ENCODE results near the gene PAGE4.

The PAGE4 gene

GRCh38 chrX:49829016-49829415 lies at the start of gene PAGE4:
TSS of gene PAGE4 (plus strand) at chrX:49829303. CDS start at chrX:49830429, 1,126 bp downstream.
- ChIA-PET CTCF (no interaction called here), POLR2A (no interaction called here)
- TF ChIP-seq SP1 (IDR thresholded peaks at IDR 0.05) (no peak), L3MBTL2 (conservative IDR thresholded peaks at IDR 0.05) (0 out of 2 replicates have a peak, but pooled peaks have one; percentile 33)
- no peak for DNase-seq (ENCODE audit: extremely low spot score)

GRCh38 chrX:49784747-49785280 lies 44.3 kb upstream of the PAGE4 start:
- POLR2A ChIA-PET = no interaction called here
- CTCF ChIA-PET = no interaction called here
- TF ChIP-seq NFRKB (IDR thresholded peaks at IDR 0.05) (no peak), PKNOX1 (IDR thresholded peaks at IDR 0.05) (no peak), LEF1 (IDR thresholded peaks at IDR 0.05; ENCODE audit: borderline replicate concordance) (no peak), BHLHE40 (IDR thresholded peaks at IDR 0.05; ENCODE audit: borderline replicate concordance) (no peak), SUZ12 (IDR thresholded peaks at IDR 0.05) (no peak), FOXK2 (IDR thresholded peaks at IDR 0.05) (no peak), ZNF384 (IDR thresholded peaks at IDR 0.05) (no peak), CTBP1 (IDR thresholded peaks at IDR 0.05; ENCODE audit: borderline replicate concordance) (no peak), FOXM1 (IDR thresholded peaks at IDR 0.05; ENCODE audit: borderline replicate concordance) (no peak), TARDBP (IDR thresholded peaks at IDR 0.05) (no peak), HDGF (IDR thresholded peaks at IDR 0.05; ENCODE audit: borderline replicate concordance) (no peak), FOXA1 (IDR thresholded peaks at IDR 0.05) (no peak), L3MBTL2 (conservative IDR thresholded peaks at IDR 0.05) (no peak), SP1 (IDR thresholded peaks at IDR 0.05) (no peak), ELF4 (IDR thresholded peaks at IDR 0.05) (no peak), ARNT (IDR thresholded peaks at IDR 0.05) (no peak)
- DNase-seq (ENCODE audit: extremely low spot score) = no peak

GRCh38 chrX:49792376-49792775 lies 36.7 kb upstream of the PAGE4 start:
- TF ChIP-seq PKNOX1 (IDR thresholded peaks at IDR 0.05) = no peak
- no peak for TF ChIP-seq ELF4 (IDR thresholded peaks at IDR 0.05)
- no peak for TF ChIP-seq ZNF384 (IDR thresholded peaks at IDR 0.05)
- no peak for DNase-seq (ENCODE audit: extremely low spot score)
- ChIA-PET CTCF (no interaction called here), POLR2A (no interaction called here)

GRCh38 chrX:49793686-49794085 lies 35.4 kb upstream of the PAGE4 start:
- TF ChIP-seq ARNT (IDR thresholded peaks at IDR 0.05) (no peak), BHLHE40 (IDR thresholded peaks at IDR 0.05; ENCODE audit: borderline replicate concordance) (no peak), FOXM1 (IDR thresholded peaks at IDR 0.05; ENCODE audit: borderline replicate concordance) (no peak), PKNOX1 (IDR thresholded peaks at IDR 0.05) (no peak), SP1 (IDR thresholded peaks at IDR 0.05) (no peak), NFRKB (IDR thresholded peaks at IDR 0.05) (no peak)
- CTCF ChIA-PET = no interaction called here
- POLR2A ChIA-PET = no interaction called here
- DNase-seq (ENCODE audit: extremely low spot score) = no peak

- no peak for TF ChIP-seq ZNF384 (IDR thresholded peaks at IDR 0.05)
- TF ChIP-seq FOXA1 (IDR thresholded peaks at IDR 0.05) = no peak
- TF ChIP-seq ARNT (IDR thresholded peaks at IDR 0.05) = no peak
- TF ChIP-seq SP1 (IDR thresholded peaks at IDR 0.05) = no peak
- TF ChIP-seq HDGF (IDR thresholded peaks at IDR 0.05; ENCODE audit: borderline replicate concordance) = no peak
- TF ChIP-seq ELF4 (IDR thresholded peaks at IDR 0.05) = no peak
- no peak for TF ChIP-seq SUZ12 (IDR thresholded peaks at IDR 0.05)
- TF ChIP-seq TARDBP (IDR thresholded peaks at IDR 0.05) = no peak
- TF ChIP-seq L3MBTL2 (conservative IDR thresholded peaks at IDR 0.05) = no peak
These were observed 29.3 kb upstream of the PAGE4 start for GRCh38 chrX:49799828-49800227.

GRCh38 chrX:49809891-49810632 lies 19.0 kb upstream of the PAGE4 start:
- no peak for DNase-seq (ENCODE audit: extremely low spot score)
- CTCF ChIA-PET = no interaction called here
- POLR2A ChIA-PET = no interaction called here
- TF ChIP-seq SUZ12 (IDR thresholded peaks at IDR 0.05) = no peak
- no peak for TF ChIP-seq CTBP1 (IDR thresholded peaks at IDR 0.05; ENCODE audit: borderline replicate concordance)
- TF ChIP-seq NFRKB (IDR thresholded peaks at IDR 0.05) = no peak
- TF ChIP-seq LEF1 (IDR thresholded peaks at IDR 0.05; ENCODE audit: borderline replicate concordance) = no peak

More at GRCh38 chrX:49799828-49800227, 29.3 kb upstream of the PAGE4 start:
- no peak for DNase-seq (ENCODE audit: extremely low spot score)
- CTCF ChIA-PET = no interaction called here
- POLR2A ChIA-PET = no interaction called here

- no peak for DNase-seq (ENCODE audit: extremely low spot score)
- ChIA-PET CTCF (no interaction called here), POLR2A (no interaction called here)
- TF ChIP-seq ELF4 (IDR thresholded peaks at IDR 0.05) = no peak
- no peak for TF ChIP-seq SUZ12 (IDR thresholded peaks at IDR 0.05)
- no peak for TF ChIP-seq NFRKB (IDR thresholded peaks at IDR 0.05)
- no peak for TF ChIP-seq BHLHE40 (IDR thresholded peaks at IDR 0.05; ENCODE audit: borderline replicate concordance)
- TF ChIP-seq FOXK2 (IDR thresholded peaks at IDR 0.05) = no peak
- no peak for TF ChIP-seq FOXA1 (IDR thresholded peaks at IDR 0.05)
- no peak for TF ChIP-seq ZNF384 (IDR thresholded peaks at IDR 0.05)
- TF ChIP-seq FOXM1 (IDR thresholded peaks at IDR 0.05; ENCODE audit: borderline replicate concordance) = no peak
- no peak for TF ChIP-seq ARNT (IDR thresholded peaks at IDR 0.05)
- TF ChIP-seq TARDBP (IDR thresholded peaks at IDR 0.05) = no peak
- TF ChIP-seq PKNOX1 (IDR thresholded peaks at IDR 0.05) = no peak
- no peak for TF ChIP-seq HDGF (IDR thresholded peaks at IDR 0.05; ENCODE audit: borderline replicate concordance)
- TF ChIP-seq LEF1 (IDR thresholded peaks at IDR 0.05; ENCODE audit: borderline replicate concordance) = no peak
- TF ChIP-seq L3MBTL2 (conservative IDR thresholded peaks at IDR 0.05) = no peak
- TF ChIP-seq CTBP1 (IDR thresholded peaks at IDR 0.05; ENCODE audit: borderline replicate concordance) = no peak
- no peak for TF ChIP-seq SP1 (IDR thresholded peaks at IDR 0.05)
These were observed 16.9 kb upstream of the PAGE4 start for GRCh38 chrX:49812177-49812576.
